Hematopoietic multipotent progenitor cell (in vitro differentiated cells): ENCODE results near the gene C3orf20. TPM values are rescaled to one million over a fixed set of nuclear protein-coding genes. Genes with fewer than 3 reads are reported as not detected.
A peak's percentile ranks its signal among the peaks of the same experiment; 100 is the strongest.
"Not testable (repeated sequence)": the region's sequence is repeated elsewhere in the genome, so short reads cannot be mapped to it uniquely, and the experiment has no call there.

Source experiments
- DNase-seq, 3 donors: peaks; one replicate each; pipeline ENCODE4 v3.0.0-alpha.2; 2011 to 2015; ENCODE audit warnings: low read depth in 2 of 3, low spot score in 2 of 3
- total RNA-seq: library from RNA; depleted of rRNA; stranded (reverse); fragments of >200 nt; gene quantifications from one replicate; pipeline ENCODE4 v1.2.3, GENCODE V29; 2012

Gene C3orf20
- total RNA-seq, 1 donor: under 0.01 TPM

DNA sequence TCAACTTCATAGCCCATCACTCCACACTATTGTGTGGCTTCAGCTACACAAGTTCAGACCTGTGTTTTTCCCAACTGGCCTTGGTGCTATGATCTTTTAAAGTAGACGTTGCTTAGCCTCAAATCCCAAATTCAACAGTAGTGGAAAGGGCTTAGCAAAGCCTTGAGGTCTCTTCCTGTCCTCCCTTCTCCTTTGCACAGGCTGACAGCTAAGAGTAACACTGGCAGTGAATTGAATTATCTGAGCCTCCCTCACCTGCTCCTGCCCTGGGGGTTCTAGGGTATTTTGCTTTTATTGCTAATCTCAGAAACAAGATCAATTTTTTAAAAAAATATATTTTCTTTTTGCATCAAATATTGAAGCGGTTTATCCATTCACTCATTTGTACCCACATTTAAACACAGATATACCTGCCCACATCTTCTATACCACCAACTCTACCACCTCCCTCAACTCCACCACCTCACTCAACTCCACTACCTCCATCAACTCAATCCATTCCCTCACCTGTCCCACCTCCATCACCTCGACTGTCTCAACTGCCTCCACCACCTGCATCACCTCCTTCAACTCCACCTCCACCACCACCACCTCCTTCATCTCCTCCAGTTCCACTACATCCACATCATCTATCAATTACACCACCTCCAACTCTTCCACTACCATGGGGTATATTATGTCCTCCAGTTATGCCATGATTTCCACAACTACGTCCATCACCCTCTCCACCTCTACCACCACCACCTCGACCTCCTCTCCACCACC lies 133.7 kb downstream of the C3orf20 start:
- DNase-seq: no peak

DNA sequence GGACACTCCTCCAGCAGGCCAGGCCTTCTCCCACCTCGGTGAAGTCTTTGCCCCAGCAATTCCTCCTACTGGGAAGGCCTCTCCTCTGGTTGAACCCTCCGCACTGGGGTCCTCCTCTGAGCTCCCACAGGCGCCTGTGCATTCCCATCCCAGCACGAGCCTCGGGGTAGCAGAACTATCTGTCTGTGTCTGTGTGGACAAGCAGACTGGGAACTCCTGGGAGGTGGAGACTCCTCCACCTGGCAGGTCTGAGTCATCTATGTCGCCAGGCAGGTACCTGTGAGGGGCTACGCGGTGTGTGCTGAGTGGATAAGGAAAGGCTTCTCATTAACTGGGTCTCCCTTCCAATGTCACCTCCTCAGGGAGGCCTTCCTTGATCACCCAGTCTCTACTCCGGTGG lies 134.7 kb downstream of the C3orf20 start:
- not testable (repeated sequence) for DNase-seq

GRCh38 chr3:14810070-14810791 lies 135.3 kb downstream of the C3orf20 start:
- peak in 1 of 3 donors; percentile 29 for DNase-seq

- DNase-seq: no peak
Measured at GRCh38 chr3:14810801-14811661, 136.1 kb downstream of the C3orf20 start.

- no peak for DNase-seq
Measured at GRCh38 chr3:14811684-14812083, 136.7 kb downstream of the C3orf20 start.

DNA sequence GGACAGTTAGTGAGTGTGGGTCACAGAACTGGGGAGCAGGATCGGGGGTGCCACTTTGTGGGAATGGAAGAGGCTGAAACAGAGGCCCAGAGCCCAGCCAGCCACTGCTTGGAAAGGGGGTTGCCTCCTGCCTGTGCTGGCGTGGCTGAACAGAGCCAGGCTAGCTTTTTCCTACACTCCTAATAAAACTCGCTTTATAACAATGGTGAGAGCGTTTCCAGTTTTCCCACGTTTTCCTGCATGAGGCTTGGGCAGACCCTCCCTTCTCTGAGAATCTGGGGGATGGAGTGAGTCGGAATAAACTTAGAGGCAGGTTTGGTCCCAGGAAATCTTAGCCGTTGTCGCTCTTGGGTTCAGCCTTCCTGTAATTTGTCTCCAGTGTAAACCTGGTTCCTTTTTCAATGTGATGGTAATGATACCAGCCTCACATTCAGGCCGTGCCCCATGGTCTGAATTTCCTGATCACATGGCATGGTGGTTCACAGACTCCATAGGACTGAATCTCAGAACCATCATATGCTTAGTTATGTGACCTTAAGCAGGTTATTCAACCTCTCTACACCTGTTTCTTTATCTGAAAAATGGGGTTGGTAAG lies 137.4 kb downstream of the C3orf20 start:
- DNase-seq: peak in 2 of 3 donors; percentile 69 to 87

DNA sequence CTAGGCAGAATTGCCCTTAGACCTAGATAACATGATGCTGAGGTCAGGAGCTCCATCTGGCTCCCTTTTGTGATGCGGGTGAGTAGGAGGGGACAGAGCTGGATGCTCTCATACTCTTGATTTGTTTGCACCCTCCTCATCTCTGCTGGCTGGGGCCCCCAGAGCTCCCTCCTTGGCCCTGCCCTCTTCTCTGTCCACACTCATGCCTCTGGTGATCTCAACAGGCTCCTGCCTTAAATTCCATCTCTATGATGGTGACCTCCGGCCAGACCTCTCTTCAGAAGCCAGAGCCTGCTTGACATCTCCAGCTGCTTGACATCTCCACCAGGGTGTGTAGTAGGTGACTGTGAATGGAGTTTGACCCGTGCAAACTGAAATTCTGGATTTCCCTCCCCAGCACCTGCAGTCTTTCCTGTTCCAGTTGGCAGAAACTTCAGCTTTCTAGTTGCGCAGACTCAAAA lies 139.5 kb downstream of the C3orf20 start:
- DNase-seq: no peak

- DNase-seq: no peak
Measured at GRCh38 chr3:14816359-14816758, 141.4 kb downstream of the C3orf20 start.

DNA sequence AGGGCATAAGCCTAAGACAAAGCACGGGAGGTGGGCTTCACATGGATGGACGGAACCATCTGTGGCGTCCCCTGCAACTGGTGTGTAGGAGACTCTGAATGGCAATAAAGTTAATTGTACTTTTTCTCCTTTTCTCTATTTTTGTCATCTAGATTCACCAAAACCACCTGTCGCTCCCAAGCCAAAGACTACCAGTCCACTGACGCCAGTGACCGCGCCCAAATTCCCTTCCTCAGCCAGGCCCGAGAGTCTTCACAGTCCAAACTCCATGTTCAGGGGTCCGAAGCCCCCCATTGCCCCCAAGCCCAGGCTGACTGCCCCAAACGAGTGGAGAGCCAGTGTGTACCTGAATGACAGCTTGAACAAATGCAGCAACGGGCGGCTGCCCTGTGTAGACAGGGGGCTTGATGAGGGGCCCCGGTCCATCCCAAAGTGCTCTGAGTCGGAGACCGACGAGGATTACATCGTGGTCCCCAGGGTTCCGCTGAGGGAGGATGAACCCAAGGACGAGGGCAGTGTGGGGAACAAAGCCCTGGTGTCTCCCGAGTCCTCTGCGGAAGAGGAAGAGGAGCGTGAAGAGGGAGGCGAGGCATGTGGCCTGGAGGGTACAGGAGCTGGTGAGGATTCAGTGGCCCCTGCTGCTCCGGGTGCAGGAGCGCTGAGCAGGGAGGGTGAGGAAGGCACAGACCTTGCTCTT lies 144.0 kb downstream of the C3orf20 start, which contains the start of gene FGD5:
Gene FGD5 (plus strand): TSS at position 159 of the 697 bp plus-strand sequence. CDS start 110 bp downstream, at position 269.
- DNase-seq: no peak

DNA sequence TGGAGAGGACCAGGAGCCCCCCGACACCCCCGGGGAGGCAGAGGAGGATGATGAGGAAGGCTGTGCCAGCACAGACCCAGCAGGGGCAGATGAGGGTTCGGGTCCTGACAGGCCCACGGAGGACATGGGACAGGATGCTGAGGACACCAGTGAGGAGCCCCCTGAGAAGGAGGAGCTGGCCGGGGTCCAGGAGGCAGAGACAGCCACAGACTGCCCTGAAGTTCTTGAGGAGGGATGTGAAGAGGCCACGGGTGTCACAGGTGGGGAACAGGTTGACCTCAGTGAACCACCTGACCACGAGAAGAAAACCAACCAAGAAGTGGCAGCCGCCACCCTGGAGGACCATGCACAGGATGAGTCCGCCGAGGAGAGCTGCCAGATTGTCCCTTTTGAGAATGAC lies 144.7 kb downstream of the C3orf20 start:
- no peak for DNase-seq

GRCh38 chr3:14820156-14820555 lies 145.2 kb downstream of the C3orf20 start:
- no peak for DNase-seq

DNA sequence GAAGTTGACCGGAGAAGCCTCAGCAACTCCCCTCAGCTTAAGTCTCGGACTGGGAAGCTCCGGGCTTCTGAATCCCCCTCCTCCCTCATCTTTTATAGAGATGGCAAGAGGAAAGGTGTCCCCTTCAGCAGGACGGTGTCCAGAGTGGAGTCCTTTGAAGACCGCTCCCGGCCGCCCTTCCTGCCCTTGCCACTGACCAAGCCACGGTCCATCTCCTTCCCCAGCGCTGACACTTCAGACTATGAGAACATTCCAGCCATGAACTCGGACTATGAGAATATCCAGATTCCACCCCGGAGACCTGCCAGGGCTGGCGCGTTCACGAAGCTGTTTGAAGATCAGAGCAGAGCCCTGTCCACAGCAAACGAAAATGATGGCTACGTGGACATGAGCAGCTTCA lies 146.2 kb downstream of the C3orf20 start:
- no peak for DNase-seq

GRCh38 chr3:14822134-14822533 lies 147.2 kb downstream of the C3orf20 start:
- DNase-seq: no peak

Other genes with a start within 250 kb of the C3orf20 start
- not detected for gene GRIP2, start 134.8 kb upstream of the C3orf20 start, total RNA-seq
- 9.7 TPM for gene CCDC174, start 23.4 kb upstream of the C3orf20 start, total RNA-seq
- gene FGD5, start 143.8 kb downstream of the C3orf20 start, total RNA-seq: 21.8 TPM